ENCODE results near the gene RHBDF2. TPM values are rescaled to one million over a fixed set of nuclear protein-coding genes. Genes with fewer than 3 reads are reported as not detected.

Gene RHBDF2
- total RNA-seq, 1 donor from 2014 or later, result 47.8 TPM

DNA sequence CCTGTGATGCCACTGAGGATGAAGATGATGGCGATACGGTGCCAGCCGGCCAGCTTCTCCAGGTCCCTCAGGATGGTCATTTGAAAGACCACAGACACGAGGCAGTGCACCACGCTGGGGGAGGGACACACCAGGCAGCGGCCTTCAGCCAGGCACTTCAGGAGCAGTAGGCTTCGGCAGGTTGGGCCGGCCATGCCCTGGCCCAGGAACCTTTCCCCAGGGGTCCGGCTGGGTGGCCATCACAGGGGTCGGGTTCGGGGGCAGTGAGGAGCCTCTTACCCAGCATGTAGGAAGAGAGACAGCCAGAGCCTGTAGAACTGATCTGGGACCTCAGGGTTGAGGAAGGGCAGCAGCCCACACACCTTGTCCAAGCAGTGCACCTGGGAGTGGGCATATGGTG, 28.5 kb downstream of the RHBDF2 start:
- no peaks in the 10 kb centered on the region for H3K4me1 ChIP-seq
- H3K9me3 ChIP-seq, result no peaks in the 10 kb centered on the region
- H3K4me3 ChIP-seq, result no peak overlapping the region
- intact Hi-C loops (cut with DNase I), result no loop called here
- ATAC-seq, result no peak
- TF ChIP-seq, protein P1, sequence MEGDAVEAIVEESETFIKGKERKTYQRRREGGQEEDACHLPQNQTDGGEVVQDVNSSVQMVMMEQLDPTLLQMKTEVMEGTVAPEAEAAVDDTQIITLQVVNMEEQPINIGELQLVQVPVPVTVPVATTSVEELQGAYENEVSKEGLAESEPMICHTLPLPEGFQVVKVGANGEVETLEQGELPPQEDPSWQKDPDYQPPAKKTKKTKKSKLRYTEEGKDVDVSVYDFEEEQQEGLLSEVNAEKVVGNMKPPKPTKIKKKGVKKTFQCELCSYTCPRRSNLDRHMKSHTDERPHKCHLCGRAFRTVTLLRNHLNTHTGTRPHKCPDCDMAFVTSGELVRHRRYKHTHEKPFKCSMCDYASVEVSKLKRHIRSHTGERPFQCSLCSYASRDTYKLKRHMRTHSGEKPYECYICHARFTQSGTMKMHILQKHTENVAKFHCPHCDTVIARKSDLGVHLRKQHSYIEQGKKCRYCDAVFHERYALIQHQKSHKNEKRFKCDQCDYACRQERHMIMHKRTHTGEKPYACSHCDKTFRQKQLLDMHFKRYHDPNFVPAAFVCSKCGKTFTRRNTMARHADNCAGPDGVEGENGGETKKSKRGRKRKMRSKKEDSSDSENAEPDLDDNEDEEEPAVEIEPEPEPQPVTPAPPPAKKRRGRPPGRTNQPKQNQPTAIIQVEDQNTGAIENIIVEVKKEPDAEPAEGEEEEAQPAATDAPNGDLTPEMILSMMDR (IDR thresholded peaks at IDR 0.05), result no peak
- peaks cover 62% of the 10 kb centered on the region for H3K36me3 ChIP-seq
- no peaks in the 10 kb centered on the region for H3K27me3 ChIP-seq (ENCODE audit: low read depth)
- DNase-seq, result no peak
- no peak overlapping the region for H3K27ac ChIP-seq

DNA sequence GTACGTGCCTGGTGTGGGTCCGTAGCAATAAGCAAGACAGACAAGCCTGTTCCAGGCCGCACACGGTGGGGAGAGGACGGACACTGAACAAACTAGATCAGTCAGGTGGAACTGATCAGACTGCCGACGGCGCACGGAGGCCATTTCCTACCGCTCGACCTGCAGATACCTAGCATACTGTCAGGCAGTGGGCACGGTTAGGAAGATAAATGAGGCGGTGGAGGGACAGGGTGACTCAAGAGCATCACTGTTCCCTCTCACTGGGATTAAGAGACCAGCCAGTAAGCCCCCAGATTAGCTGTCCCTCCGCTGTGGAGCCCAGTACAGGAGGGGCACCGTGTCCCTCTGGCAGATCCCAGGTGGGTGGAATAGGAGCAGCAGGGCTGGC, 29.0 kb downstream of the RHBDF2 start:
- peaks cover 59% of the 10 kb centered on the region for H3K36me3 ChIP-seq
- intact Hi-C loops (cut with DNase I), result no loop called here
- H3K4me1 ChIP-seq, result no peaks in the 10 kb centered on the region
- no peak overlapping the region for H3K4me3 ChIP-seq
- ATAC-seq (no peak), DNase-seq (no peak)
- no peaks in the 10 kb centered on the region for H3K27me3 ChIP-seq (ENCODE audit: low read depth)
- TF ChIP-seq, protein P1 (IDR thresholded peaks at IDR 0.05), result no peak
- H3K9me3 ChIP-seq, result no peaks in the 10 kb centered on the region
- H3K27ac ChIP-seq, result no peak overlapping the region

DNA sequence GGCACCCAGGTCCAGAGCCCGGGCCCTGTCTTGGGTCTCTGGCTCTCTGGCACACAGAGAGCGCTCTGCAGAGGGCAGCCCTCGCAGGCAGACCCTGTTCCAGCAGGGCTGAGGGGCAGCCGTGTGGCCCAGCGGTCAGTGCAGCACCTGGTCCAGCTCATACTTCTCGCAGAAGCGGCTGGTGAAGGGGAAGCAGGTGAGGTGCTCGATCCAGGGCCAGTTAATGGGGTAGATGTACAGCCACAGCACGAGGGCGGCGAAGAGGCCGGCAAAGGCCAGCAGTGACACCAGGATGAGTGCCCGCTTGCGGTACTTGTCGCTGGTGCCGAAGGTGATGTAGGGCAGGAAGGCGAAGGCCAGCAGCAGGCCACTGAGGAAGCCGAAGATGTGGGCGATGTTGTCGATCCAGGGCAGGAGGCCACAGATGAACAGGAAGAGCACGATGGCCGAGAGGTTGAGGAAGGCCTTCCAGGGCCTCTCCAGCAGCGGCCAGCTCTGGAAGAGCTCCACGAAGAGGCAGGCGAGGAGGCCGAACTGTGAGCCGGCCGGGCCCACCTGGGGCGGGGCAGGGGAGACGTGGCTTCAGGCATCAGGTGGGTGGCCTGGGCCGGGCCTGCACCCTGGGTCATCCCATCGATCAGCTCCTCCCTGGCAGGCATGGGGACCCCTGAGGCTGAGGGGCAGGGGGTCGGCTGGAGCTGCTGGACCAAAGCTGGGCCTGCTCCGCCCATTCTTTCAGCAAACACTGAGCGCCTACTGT, 29.5 kb downstream of the RHBDF2 start:
- intact Hi-C loops (cut with DNase I), result no loop called here
- Histone ChIP-seq H3K9me3 (no peaks in the 10 kb centered on the region), H3K27me3 (ENCODE audit: low read depth) (no peaks in the 10 kb centered on the region), H3K4me1 (no peaks in the 10 kb centered on the region), H3K4me3 (no peak overlapping the region), H3K27ac (no peak overlapping the region), H3K36me3 (peaks cover 53% of the 10 kb centered on the region)
- ATAC-seq (no peak), DNase-seq (peak; percentile 24)
- TF ChIP-seq, protein P1 (IDR thresholded peaks at IDR 0.05), result no peak

DNA sequence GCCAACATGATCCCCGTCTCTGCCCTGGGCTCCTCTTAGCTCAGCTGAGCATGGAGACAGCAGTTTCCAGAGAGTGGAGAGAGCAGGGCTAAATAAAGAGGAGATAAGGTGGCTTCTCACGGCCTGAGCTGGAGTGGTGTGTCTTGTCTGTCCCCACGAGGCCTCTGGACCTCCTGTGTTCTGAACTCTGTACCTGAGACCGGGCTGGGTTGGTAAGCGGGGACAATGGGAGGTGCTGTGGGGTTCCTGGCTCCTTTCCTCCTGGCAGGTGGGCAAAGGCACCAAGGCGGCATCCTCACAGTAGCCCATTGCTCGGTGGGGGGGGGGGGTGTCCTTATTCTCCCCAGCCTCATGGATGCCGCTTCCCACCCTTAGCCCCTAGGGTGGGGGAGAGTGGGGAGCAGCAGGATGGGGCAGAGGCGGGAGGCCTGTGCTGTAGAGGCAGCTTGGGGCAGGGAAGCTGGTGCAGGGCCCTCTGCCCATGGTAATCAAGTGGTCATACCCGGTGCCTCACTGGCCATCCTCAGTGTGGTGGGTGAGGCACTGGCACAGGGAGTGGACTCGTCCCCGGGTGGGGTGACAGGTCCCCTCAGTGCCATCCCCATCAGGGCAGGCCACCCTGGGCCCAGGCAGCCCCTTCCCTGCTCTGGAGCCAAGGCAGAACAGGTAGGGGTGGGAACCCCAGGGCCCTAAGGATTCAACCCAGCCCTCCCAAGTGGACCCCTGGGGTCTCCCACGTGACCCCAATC, 31.1 kb downstream of the RHBDF2 start:
- no peak for ATAC-seq
- Histone ChIP-seq H3K4me3 (no peak overlapping the region), H3K27ac (no peak overlapping the region), H3K36me3 (peaks cover 49% of the 10 kb centered on the region), H3K9me3 (no peaks in the 10 kb centered on the region), H3K4me1 (peaks cover 5% of the 10 kb centered on the region), H3K27me3 (ENCODE audit: low read depth) (no peaks in the 10 kb centered on the region)
- peak; percentile 39 for DNase-seq
- intact Hi-C loops (cut with DNase I), result loop anchor here (5.0 kb wide), 1 partner anchor 37 kb away; no protein-coding TSS in a partner anchor
- TF ChIP-seq, protein P1 (IDR thresholded peaks at IDR 0.05), result no peak

DNA sequence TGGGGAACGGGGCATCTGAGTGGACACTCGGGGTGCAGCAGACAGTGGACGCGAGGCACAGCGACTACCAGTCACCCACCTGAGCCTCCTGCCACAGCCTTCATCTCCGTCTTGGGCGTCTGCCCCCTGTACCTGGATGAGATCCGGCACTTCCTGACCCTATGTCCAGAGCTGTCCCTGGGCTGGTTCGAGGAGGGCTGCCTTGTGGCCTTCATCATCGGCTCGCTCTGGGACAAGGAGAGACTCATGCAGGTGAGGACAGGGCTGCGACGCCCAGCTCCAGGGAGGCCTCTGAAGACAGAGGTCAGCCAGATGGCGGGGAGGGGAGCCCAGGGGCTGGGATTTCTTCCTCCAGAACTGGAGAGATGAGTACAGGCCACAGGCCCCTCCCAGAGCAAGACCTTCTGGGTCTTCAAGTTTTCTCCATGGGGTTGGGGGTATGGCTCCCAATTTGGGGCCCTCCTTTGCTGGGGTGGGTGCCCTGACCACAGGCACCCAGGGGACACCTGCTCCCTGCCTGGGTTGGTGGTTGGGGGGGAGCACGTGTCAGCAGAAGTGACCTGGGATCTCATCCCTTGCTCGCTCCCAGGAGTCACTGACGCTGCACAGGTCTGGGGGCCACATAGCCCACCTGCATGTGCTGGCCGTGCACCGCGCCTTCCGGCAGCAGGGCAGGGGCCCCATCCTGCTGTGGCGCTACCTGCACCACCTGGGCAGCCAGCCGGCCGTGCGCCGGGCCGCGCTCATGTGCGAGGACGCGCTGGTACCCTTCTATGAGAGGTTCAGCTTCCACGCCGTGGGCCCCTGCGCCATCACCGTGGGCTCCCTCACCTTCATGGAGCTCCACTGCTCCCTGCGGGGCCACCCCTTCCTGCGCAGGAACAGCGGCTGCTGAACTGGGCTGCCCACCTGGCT, 31.9 kb downstream of the RHBDF2 start:
- Histone ChIP-seq H3K4me1 (peaks cover 5% of the 10 kb centered on the region), H3K27ac (no peak overlapping the region), H3K4me3 (no peak overlapping the region), H3K9me3 (no peaks in the 10 kb centered on the region), H3K36me3 (peaks cover 41% of the 10 kb centered on the region), H3K27me3 (ENCODE audit: low read depth) (no peaks in the 10 kb centered on the region)
- ATAC-seq (no peak), DNase-seq (peak; percentile 38)
- TF ChIP-seq, protein P1 (IDR thresholded peaks at IDR 0.05), result no peak
- intact Hi-C loops (cut with DNase I), result loop anchor here (5.0 kb wide), 1 partner anchor 38 kb away; no protein-coding TSS in a partner anchor

Data from lower lobe of right lung (tissue), 2 donors.